H9 (cell line): ENCODE measurements around the gene IRX4. TPM values are rescaled to one million over a fixed set of nuclear protein-coding genes. Genes with fewer than 3 reads are reported as not detected.

Experiments
- DNase-seq: peaks from one replicate; pipeline ENCODE4 v3.0.0-alpha.2; 2017
- H2AFZ ChIP-seq: one replicate; pipeline ENCODE4 v1.6.1; 2013; ENCODE audit warnings: mild to moderate bottlenecking, low read length, control low read depth, moderate library complexity
- H2AK5ac ChIP-seq: 2 replicates; pipeline ENCODE4 v1.6.1; 2013; ENCODE audit warnings: low read length, control low read depth, mixed read lengths; ENCODE audit not compliant: insufficient read length
- H2BK120ac ChIP-seq: one replicate; pipeline ENCODE4 v1.6.1; 2013; ENCODE audit warnings: low read depth, mild to moderate bottlenecking, low read length, control low read depth, inconsistent platforms; ENCODE audit not compliant: poor library complexity, severe bottlenecking
- H2BK12ac ChIP-seq: 2 replicates; pipeline ENCODE4 v1.6.1; 2013; ENCODE audit warnings: low read length, control low read depth, mixed read lengths, low read depth; ENCODE audit not compliant: insufficient read length
- H2BK15ac ChIP-seq: 2 replicates; pipeline ENCODE4 v1.6.1; 2013; ENCODE audit warnings: low read depth, low read length, control low read depth
- H2BK20ac ChIP-seq: one replicate; pipeline ENCODE4 v1.6.1; 2013; ENCODE audit warnings: low read depth, mild to moderate bottlenecking, low read length, control low read depth, inconsistent platforms; ENCODE audit not compliant: poor library complexity, severe bottlenecking
- H2BK5ac ChIP-seq: 2 replicates; pipeline ENCODE4 v1.6.1; 2013; ENCODE audit warnings: low read length, control low read depth, mixed read lengths; ENCODE audit not compliant: insufficient read length
- H3K14ac ChIP-seq: 2 replicates; pipeline ENCODE4 v1.6.1; 2013; ENCODE audit warnings: low read length, control low read depth; ENCODE audit not compliant: insufficient read depth
- H3K18ac ChIP-seq: 2 replicates; pipeline ENCODE4 v1.6.1; 2013; ENCODE audit warnings: low read depth, mild to moderate bottlenecking, mixed read lengths, low read length, control low read depth; ENCODE audit not compliant: insufficient read length
- H3K23ac ChIP-seq: 2 replicates; pipeline ENCODE4 v1.6.1; 2013; ENCODE audit warnings: low read length, control low read depth, mixed read lengths, low read depth; ENCODE audit not compliant: insufficient read length
- H3K23me2 ChIP-seq: 2 replicates; pipeline ENCODE4 v1.6.1; 2013; ENCODE audit warnings: low read depth, mild to moderate bottlenecking, mixed read lengths, low read length, control low read depth; ENCODE audit not compliant: insufficient read length, poor library complexity, severe bottlenecking
- H3K27ac ChIP-seq: 2 replicates; pipeline ENCODE4 v1.5.1; 2013; ENCODE audit warnings: low read length, control low read depth, mixed read lengths, low read depth; ENCODE audit not compliant: insufficient read length
- H3K27me3 ChIP-seq: 2 replicates; pipeline ENCODE4 v1.6.1; 2013; ENCODE audit warnings: low read length, control low read depth, inconsistent platforms; ENCODE audit not compliant: insufficient read depth
- H3K4ac ChIP-seq: 2 replicates; pipeline ENCODE4 v1.6.1; 2013; ENCODE audit warnings: low read depth, mild to moderate bottlenecking, control low read depth, inconsistent platforms, low read length, moderate library complexity
- H3K4me1 ChIP-seq: 2 replicates; pipeline ENCODE4 v1.6.1; 2013; ENCODE audit warnings: low read length, control low read depth, inconsistent platforms; ENCODE audit not compliant: insufficient read depth
- H3K4me2 ChIP-seq: 2 replicates; pipeline ENCODE4 v1.6.1; 2013; ENCODE audit warnings: low read length, control low read depth, mixed read lengths; ENCODE audit not compliant: insufficient read length, insufficient read depth
- H3K56ac ChIP-seq: 2 replicates; pipeline ENCODE4 v1.6.1; 2013; ENCODE audit warnings: low read depth, mild to moderate bottlenecking, mixed read lengths, low read length, control low read depth; ENCODE audit not compliant: insufficient read length
- H3K79me1 ChIP-seq: 2 replicates; pipeline ENCODE4 v1.6.1; 2013; ENCODE audit warnings: low read depth, mild to moderate bottlenecking, moderate library complexity, low read length, control low read depth, inconsistent platforms; ENCODE audit not compliant: insufficient read depth, poor library complexity, severe bottlenecking
- H3K79me2 ChIP-seq: 2 replicates; pipeline ENCODE4 v1.6.1; 2013; ENCODE audit warnings: low read length, control low read depth, inconsistent platforms; ENCODE audit not compliant: insufficient read depth
- H3K9ac ChIP-seq: 2 replicates; pipeline ENCODE4 v1.6.1; 2013; ENCODE audit warnings: low read length, control low read depth, mixed read lengths; ENCODE audit not compliant: insufficient read length; ENCODE audit errors: extremely low read depth
- H3K9me3 ChIP-seq: one replicate; pipeline ENCODE4 v1.6.1; 2013; ENCODE audit warnings: low read depth, low read length, inconsistent platforms; ENCODE audit not compliant: control insufficient read depth
- H3T11ph ChIP-seq: one replicate; pipeline ENCODE4 v1.6.1; 2013; ENCODE audit warnings: mild to moderate bottlenecking, low read length, control low read depth, inconsistent platforms
- H4K20me1 ChIP-seq: one replicate; pipeline ENCODE4 v1.6.1; 2013; ENCODE audit not compliant: control insufficient read depth, insufficient read length, insufficient read depth
- H4K5ac ChIP-seq: 2 replicates; pipeline ENCODE4 v1.6.1; 2013; ENCODE audit warnings: low read depth, mild to moderate bottlenecking, mixed read lengths, low read length, control low read depth; ENCODE audit not compliant: insufficient read length
- H4K8ac ChIP-seq: replicated peaks from 2 replicates; pipeline ENCODE4 v1.6.1; 2013; ENCODE audit warnings: low read length, control low read depth, mixed read lengths, low read depth; ENCODE audit not compliant: insufficient read length
- H4K91ac ChIP-seq: 2 replicates; pipeline ENCODE4 v1.6.1; 2013; ENCODE audit warnings: low read depth, mild to moderate bottlenecking, moderate library complexity, mixed read lengths, low read length, control low read depth; ENCODE audit not compliant: insufficient read length
- H3K27ac Mint-ChIP-seq, 3 experiments: 2 replicates in 2 of 3; 3 replicates in 1 of 3; pipeline ENCODE4 v1.8.0; 2020 to 2021; ENCODE audit warnings: mixed read lengths in 3 of 3, mild to moderate bottlenecking in 1 of 3, moderate library complexity in 1 of 3
- H3K27me3 Mint-ChIP-seq: 2 replicates; pipeline ENCODE4 v1.8.0; 2021; ENCODE audit warnings: low read depth, mild to moderate bottlenecking, moderate library complexity, mixed read lengths
- H3K36me3 Mint-ChIP-seq, 3 experiments: 2 replicates in 2 of 3; 3 replicates in 1 of 3; pipeline ENCODE4 v1.8.0; 2020 to 2021; ENCODE audit warnings: low read depth in 3 of 3, mixed read lengths in 3 of 3; ENCODE audit not compliant: insufficient read depth in 1 of 3
- H3K4me1 Mint-ChIP-seq, 2 experiments: 2 replicates each; pipeline ENCODE4 v1.8.0; 2020; ENCODE audit warnings: mixed read lengths in 2 of 2
- H3K4me3 Mint-ChIP-seq, 2 experiments: 2 replicates in 1 of 2; 3 replicates in 1 of 2; pipeline ENCODE4 v1.8.0; 2020 to 2021; ENCODE audit warnings: mild to moderate bottlenecking in 2 of 2, mixed read lengths in 2 of 2, moderate library complexity in 1 of 2
- H3K9me3 Mint-ChIP-seq, 2 experiments: 2 replicates in 1 of 2; 3 replicates in 1 of 2; pipeline ENCODE4 v1.8.0; 2020; ENCODE audit warnings: mild to moderate bottlenecking in 2 of 2, mixed read lengths in 2 of 2, moderate library complexity in 1 of 2
- WGBS: extraction: QIAGEN DNeasy Blood & Tissue Kit; methylation state at CpG from one replicate; pipeline ENCODE4 v1.1.7; 2013; ENCODE audit warnings: missing lambda C conversion rate, low lambda C conversion rate, mixed read lengths; ENCODE audit not compliant: insufficient read length; ENCODE audit errors: extremely low coverage; 5-methylcytosine and 5-hydroxymethylcytosine counted together
- total RNA-seq: library from RNA; stranded (reverse); gene quantifications from 2 replicates; pipeline ENCODE4 v1.2.1, GENCODE V29; 2021
- TF ChIP-seq, protein P1 (sequence below): fragments of 200-600 bp; sonication (generic); conservative IDR thresholded peaks from 3 replicates; pipeline ENCODE4 v1.8.0; 2021; ENCODE audit warnings: antibody characterized with exemption, mild to moderate bottlenecking

IRX4 gene
- total RNA-seq, 1 experiment from 2014 or later: 3.2 TPM

DNA sequence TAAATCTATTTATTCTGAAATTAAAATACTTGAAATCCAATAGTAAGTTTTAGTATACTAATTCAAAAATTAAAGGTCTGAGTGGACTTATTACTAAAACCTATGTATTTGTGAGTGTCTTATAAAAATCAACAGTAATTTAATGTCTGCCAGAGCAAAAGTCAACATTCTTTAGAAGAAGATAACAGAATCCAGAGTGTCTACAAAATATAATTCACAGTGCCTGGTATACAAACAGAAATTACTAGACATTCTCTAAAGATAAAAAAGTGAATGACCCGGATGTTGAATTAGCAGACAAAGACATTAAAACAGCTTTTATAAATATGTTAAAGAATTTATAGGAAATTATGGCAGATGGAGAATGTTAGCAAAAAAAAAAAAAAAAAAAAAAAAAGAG lies 22.4 kb upstream of the IRX4 start:
- H2BK120ac ChIP-seq: no peak overlapping the region
- H3K27ac ChIP-seq: no peak overlapping the region
- no peak overlapping the region for H2BK5ac ChIP-seq
- Mint-ChIP-seq H3K4me3 (no peak overlapping the region), H3K27ac (no peak overlapping the region), H3K9me3 (peaks cover 11 to 13% of the 10 kb centered on the region in 2 experiments), H3K27me3 (peaks cover 23% of the 10 kb centered on the region), H3K36me3 (peaks cover 0 to 2% (median 0%) of the 10 kb centered on the region in 3 experiments; a peak in 1 of 7 replicates), H3K4me1 (no peaks in the 10 kb centered on the region)
- no peaks in the 10 kb centered on the region for H3K27me3 ChIP-seq
- no peak overlapping the region for H2AK5ac ChIP-seq
- no peak overlapping the region for H2AFZ ChIP-seq
- no peak for DNase-seq
- H2BK20ac ChIP-seq: no peak overlapping the region
- no peaks in the 10 kb centered on the region for H3K23me2 ChIP-seq
- H2BK15ac ChIP-seq: no peak overlapping the region
- H4K8ac ChIP-seq: no peak overlapping the region
- H4K20me1 ChIP-seq: peaks cover 2% of the 10 kb centered on the region
- no peak overlapping the region for H3K14ac ChIP-seq
- TF ChIP-seq, protein P1, sequence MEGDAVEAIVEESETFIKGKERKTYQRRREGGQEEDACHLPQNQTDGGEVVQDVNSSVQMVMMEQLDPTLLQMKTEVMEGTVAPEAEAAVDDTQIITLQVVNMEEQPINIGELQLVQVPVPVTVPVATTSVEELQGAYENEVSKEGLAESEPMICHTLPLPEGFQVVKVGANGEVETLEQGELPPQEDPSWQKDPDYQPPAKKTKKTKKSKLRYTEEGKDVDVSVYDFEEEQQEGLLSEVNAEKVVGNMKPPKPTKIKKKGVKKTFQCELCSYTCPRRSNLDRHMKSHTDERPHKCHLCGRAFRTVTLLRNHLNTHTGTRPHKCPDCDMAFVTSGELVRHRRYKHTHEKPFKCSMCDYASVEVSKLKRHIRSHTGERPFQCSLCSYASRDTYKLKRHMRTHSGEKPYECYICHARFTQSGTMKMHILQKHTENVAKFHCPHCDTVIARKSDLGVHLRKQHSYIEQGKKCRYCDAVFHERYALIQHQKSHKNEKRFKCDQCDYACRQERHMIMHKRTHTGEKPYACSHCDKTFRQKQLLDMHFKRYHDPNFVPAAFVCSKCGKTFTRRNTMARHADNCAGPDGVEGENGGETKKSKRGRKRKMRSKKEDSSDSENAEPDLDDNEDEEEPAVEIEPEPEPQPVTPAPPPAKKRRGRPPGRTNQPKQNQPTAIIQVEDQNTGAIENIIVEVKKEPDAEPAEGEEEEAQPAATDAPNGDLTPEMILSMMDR: no peak
- H3K9me3 ChIP-seq: no peaks in the 10 kb centered on the region
- H3K4me2 ChIP-seq: no peak overlapping the region
- no CpG with 5 or more reads among the region's 1 CpG for WGBS
- no peak overlapping the region for H3K56ac ChIP-seq
- no peak overlapping the region for H2BK12ac ChIP-seq
- no peak overlapping the region for H3K4ac ChIP-seq
- no peak overlapping the region for H3K23ac ChIP-seq
- H3K9ac ChIP-seq: no peak overlapping the region
- H4K5ac ChIP-seq: no peak overlapping the region
- no peaks in the 10 kb centered on the region for H3K79me2 ChIP-seq
- H3K4me1 ChIP-seq: no peaks in the 10 kb centered on the region
- H3K79me1 ChIP-seq: no peaks in the 10 kb centered on the region
- H3T11ph ChIP-seq: no peak overlapping the region
- no peak overlapping the region for H4K91ac ChIP-seq
- H3K18ac ChIP-seq: no peak overlapping the region
